ENCODE measurements around the gene GLRA1. TPM values are rescaled to one million over a fixed set of nuclear protein-coding genes. Genes with fewer than 3 reads are reported as not detected.
"Not testable (repeated sequence)": the region's sequence is repeated elsewhere in the genome, so short reads cannot be mapped to it uniquely, and the experiment has no call there.

The GLRA1 gene
- total RNA-seq, 1 donor from 2014 or later = not detected

GRCh38 chr5:151786468-151786867 is 138.2 kb downstream of the GLRA1 start:
- H3K27me3 Mint-ChIP-seq (ENCODE audit: low read depth) = no peaks in the 10 kb centered on the region
- peaks cover 31% of the 10 kb centered on the region for H3K36me3 Mint-ChIP-seq
- H3K4me3 Mint-ChIP-seq = no peak overlapping the region
- H3K4me1 Mint-ChIP-seq = peaks cover 25% of the 10 kb centered on the region
- DNase-seq (ENCODE audit: low spot score in 2 of 2, unreplicated experiment in 2 of 2) = no peak
- no peaks in the 10 kb centered on the region for H3K9me3 Mint-ChIP-seq
- H3K27ac Mint-ChIP-seq = peak overlapping the region; percentile 59
- no peak for TF ChIP-seq CTCF (IDR thresholded peaks at IDR 0.05; ENCODE audit: unreplicated experiment)

DNA sequence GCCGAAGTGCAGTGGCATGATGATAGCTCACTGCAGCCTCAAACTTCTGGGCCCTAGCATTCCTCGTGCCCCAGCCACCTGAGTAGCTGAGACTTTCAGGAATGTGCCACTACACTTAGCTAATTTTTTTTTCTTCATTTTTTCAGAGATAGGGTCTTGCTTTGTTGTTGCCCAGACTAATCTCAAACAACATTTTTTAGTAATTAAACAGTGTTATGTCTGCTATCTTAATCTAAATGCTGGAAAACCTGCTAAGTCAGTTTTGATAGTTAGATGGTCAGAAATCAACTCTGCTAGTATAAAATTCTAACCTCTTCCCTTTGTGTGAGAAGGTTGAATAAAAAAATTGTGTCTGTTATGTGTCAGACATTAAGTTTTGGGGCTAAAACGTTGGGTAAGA is 140.5 kb downstream of the GLRA1 start:
- DNase-seq (ENCODE audit: low spot score in 2 of 2, unreplicated experiment in 2 of 2) = no peak
- Mint-ChIP-seq H3K36me3 (peaks cover 13% of the 10 kb centered on the region), H3K9me3 (no peaks in the 10 kb centered on the region), H3K4me1 (peaks cover 43% of the 10 kb centered on the region), H3K27ac (peak overlapping the region; percentile 73), H3K4me3 (no peak overlapping the region), H3K27me3 (ENCODE audit: low read depth) (no peaks in the 10 kb centered on the region)
- no peak for TF ChIP-seq CTCF (IDR thresholded peaks at IDR 0.05; ENCODE audit: unreplicated experiment)

DNA sequence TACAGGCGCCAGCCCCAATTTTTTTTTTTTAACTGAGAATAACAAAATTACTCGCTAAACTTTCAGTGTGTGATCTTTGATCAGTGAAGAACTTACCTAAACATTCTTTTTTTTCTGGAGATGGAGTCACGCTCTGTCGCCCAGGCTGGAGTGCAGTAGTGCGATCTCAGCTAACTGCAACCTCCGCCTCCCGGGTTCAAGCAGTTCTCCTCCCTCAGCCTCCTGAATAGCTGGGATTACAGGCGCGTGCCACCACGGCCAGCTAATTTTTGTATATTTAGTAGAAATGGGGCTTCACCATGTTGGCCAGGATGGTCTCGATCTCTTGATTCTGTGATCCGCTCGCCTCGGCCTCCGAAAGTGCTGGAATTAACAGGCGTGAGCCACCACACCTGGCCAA is 141.0 kb downstream of the GLRA1 start:
- H3K27me3 Mint-ChIP-seq (ENCODE audit: low read depth); H3K4me3 Mint-ChIP-seq; H3K9me3 Mint-ChIP-seq; DNase-seq (ENCODE audit: low spot score in 2 of 2, unreplicated experiment in 2 of 2): not testable (repeated sequence)
- Mint-ChIP-seq H3K4me1 (peaks cover 47% of the 10 kb centered on the region), H3K36me3 (peaks cover 12% of the 10 kb centered on the region), H3K27ac (peak overlapping the region; percentile 66)

DNA sequence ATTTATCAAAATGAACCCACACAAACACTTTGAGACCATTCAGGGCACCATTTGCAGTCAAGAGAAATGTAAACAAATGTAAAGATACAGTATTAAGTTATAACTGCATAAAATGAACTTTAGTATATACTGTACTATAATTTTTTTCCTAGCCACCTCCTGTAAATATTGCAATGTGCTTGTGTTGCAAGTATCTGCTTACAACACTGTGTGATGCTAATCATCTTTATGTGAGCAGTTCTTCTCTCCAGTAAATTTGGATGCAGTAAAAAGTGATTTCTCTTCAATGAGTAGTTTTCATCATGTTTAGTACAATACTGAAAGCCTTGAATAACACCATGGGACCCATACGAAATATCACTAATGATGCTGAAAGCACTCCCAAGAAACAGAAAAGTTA is 143.4 kb downstream of the GLRA1 start:
- Mint-ChIP-seq H3K4me1 (peaks cover 61% of the 10 kb centered on the region), H3K27ac (peak overlapping the region; percentile 5), H3K36me3 (peaks cover 13% of the 10 kb centered on the region)

DNA sequence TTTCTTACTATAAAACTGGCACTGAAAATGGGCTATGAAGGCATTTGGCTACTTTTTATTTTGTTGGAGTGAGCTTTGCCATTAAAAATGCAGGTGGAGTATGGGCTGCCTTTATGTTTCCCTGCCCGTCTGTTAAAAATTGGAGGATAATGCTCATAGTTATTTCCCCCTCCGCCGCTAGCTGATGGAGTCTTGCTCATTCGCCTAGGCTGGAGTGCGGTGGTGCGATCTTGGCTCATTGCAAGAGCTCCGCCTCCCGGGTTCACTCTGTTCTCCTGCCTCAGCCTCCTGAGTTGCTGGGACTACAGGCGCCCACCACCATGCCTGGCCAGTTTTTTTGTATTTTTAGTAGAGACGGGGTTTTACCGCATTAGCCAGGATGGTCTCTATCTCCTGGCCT is 144.3 kb downstream of the GLRA1 start:
- peaks cover 64% of the 10 kb centered on the region for H3K4me1 Mint-ChIP-seq
- no peak for TF ChIP-seq CTCF (IDR thresholded peaks at IDR 0.05; ENCODE audit: unreplicated experiment)
- H3K27me3 Mint-ChIP-seq (ENCODE audit: low read depth) = no peaks in the 10 kb centered on the region
- H3K4me3 Mint-ChIP-seq = no peak overlapping the region
- peak overlapping the region; percentile 71 for H3K27ac Mint-ChIP-seq
- DNase-seq (ENCODE audit: low spot score in 2 of 2, unreplicated experiment in 2 of 2) = no peak
- peaks cover 13% of the 10 kb centered on the region for H3K36me3 Mint-ChIP-seq
- H3K9me3 Mint-ChIP-seq = no peaks in the 10 kb centered on the region

More for the DNA sequence above, 143.4 kb downstream of the GLRA1 start:
- TF ChIP-seq CTCF (IDR thresholded peaks at IDR 0.05; ENCODE audit: unreplicated experiment) = no peak
- Mint-ChIP-seq H3K9me3 (no peaks in the 10 kb centered on the region), H3K4me3 (no peak overlapping the region), H3K27me3 (ENCODE audit: low read depth) (no peaks in the 10 kb centered on the region)
- no peak for DNase-seq (ENCODE audit: low spot score in 2 of 2, unreplicated experiment in 2 of 2)

GRCh38 chr5:151779531-151780125 is 145.0 kb downstream of the GLRA1 start:
- Mint-ChIP-seq H3K27me3 (ENCODE audit: low read depth) (no peaks in the 10 kb centered on the region), H3K4me3 (no peak overlapping the region), H3K27ac (peak overlapping the region; percentile 68), H3K36me3 (peaks cover 13% of the 10 kb centered on the region), H3K4me1 (peaks cover 65% of the 10 kb centered on the region), H3K9me3 (no peaks in the 10 kb centered on the region)
- no peak for TF ChIP-seq CTCF (IDR thresholded peaks at IDR 0.05; ENCODE audit: unreplicated experiment)
- no peak for DNase-seq (ENCODE audit: low spot score in 2 of 2, unreplicated experiment in 2 of 2)

All from mesothelial cell of epicardium (in vitro differentiated cells).